HG02973 (cell line): ENCODE results near the gene PLA2G4B.

ENCODE experiments used
- ATAC-seq: cut with Tn5 transposase; IDR thresholded peaks from one replicate; pipeline ENCODE4 v1.9.1; 2021; ENCODE audit warnings: moderate library complexity; ENCODE audit not compliant: unreplicated experiment

PLA2G4B gene

DNA sequence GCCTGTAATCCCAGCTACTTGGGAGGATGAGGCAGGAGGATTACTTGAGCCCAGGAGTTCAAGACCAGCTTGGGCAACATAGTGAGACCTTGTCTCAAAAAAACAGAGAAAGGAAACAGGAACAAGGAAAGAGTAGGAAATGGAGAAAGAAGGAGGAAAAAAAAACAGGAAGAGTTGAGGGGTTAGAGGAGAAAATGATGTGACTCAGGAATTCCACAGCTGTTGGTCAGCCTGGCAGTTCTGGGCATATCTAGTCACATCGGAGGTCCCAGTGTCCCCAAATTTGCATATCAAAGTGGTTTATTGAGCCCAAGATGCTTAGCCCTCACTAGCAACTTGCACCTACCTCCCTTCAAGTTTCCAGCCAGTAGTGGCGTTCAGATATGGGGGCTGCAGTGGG, 29.5 kb upstream of the PLA2G4B start:
- no peak for ATAC-seq

DNA sequence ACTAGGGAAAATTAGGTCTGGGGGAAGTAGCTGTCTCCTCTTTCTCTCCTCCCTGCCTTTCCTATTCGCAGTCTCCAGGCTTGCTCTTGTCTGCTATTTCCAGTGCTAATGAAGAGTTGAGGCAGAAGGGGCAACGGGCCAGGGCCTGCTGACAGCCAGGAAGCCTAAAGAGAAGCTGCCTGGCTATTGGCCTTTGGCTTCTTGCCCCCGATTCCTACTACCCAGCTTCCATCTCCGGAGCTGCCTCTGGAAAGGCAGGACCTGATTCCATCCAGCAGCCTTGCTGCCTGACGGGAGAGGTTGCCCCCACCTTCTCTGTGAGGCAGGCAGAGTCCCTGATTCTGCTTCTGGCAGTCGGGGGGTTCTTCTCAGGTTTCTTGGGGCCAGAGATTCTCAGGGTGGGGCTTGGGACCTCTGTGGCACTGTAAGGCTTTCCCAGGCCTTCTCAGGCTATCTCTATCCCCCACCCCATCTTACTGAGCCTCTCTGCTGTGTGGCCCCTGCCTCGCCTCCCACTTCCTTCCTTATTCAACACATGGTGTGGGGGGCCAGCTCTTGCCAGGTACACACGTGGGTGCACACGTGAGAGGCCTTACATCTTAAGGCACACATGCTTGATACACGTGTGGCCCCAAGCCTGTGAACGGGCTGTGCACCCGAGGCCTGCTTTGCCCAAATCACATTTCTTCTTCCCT, 29.0 kb upstream of the PLA2G4B start:
- ATAC-seq: no peak

DNA sequence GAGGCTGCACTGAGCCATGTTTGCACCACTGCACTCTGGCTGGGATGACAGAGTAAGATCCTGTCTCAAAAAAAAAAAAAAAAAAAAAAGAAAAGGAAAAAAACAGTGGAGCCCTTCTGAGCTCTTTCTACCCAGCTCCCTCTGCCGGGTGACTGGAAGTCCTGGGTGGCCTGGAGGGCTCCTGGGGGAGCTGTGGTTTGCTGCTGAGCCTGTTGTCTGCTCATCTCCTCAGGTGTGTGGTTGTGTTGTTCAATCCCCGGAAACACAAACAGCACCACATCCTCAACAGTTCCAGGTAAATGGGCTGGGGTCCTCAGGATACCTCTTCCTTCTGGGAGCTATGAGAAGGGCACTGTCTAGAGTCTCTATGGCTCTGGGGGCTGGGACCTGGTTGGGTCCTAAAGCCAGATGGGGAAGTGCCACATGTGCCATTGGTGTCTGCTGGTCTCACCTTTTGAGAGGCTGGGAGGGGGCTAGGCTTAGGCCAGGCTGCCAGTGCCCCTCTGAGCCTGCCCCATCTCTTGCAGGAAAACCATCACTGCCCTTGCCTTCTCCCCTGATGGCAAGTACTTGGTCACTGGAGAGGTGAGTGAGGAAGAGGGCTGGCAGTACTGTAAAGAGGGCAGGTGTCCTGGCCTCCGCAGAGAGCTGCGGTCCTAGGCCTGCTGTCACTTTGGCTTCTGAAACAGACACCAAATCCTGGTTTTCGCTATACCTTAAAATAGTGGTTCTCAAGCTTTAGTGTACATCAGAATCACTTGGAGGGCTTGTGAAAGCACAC, 27.8 kb upstream of the PLA2G4B start:
- ATAC-seq: no peak

DNA sequence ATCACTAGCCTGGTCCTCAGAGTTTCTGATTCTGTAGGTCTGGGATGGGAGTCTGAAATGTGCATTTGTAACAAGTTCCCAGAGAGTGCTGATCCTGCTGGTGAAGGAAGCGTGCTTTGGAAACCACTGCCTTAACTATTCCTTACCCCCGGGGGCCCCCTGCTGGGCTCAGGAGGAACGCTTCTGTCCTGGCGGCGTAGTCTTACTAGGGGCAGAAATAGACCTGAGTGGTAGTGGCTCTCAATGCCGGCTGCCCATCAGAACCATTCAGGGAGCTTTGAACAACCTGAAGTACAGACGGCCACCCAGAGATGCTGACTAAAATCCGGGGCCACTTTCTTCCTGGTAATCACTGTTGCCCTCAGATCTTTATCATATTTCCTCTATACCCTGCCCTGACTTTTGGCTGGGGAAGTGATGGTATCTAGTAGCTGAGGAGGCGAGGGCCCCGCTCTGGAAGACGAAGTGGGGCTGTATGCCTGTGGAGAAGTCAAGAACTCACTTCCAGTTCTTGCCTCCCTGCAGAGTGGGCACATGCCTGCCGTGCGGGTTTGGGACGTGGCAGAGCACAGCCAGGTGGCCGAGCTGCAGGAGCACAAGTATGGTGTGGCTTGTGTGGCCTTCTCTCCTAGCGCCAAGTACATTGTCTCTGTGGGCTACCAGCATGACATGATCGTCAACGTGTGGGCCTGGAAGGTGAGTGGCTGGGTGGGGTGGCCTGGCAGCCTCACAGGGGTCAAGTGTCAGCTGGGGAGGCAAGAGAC, 27.0 kb upstream of the PLA2G4B start:
- ATAC-seq: no peak

- no peak for ATAC-seq
These were observed 25.7 kb upstream of the PLA2G4B start for GRCh38 chr15:41812820-41813375.

DNA sequence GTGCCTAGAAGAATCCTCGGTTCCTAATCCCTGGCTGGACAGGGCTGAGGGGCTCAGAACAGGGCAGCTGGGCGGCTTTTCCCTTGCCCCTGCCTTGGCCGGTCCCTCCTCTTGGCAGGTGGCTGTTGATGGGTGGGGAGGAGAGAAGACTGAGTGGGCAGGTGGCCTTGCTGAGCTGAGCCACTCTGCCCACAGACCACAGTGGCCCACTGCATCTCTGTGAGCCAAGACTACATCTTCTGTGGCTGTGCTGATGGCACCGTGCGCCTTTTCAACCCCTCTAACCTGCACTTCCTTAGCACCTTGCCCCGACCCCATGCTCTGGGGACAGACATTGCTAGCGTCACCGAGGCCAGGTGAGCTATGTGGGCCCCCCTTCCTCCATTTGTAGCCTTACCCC, 25.2 kb upstream of the PLA2G4B start:
- no peak for ATAC-seq

DNA sequence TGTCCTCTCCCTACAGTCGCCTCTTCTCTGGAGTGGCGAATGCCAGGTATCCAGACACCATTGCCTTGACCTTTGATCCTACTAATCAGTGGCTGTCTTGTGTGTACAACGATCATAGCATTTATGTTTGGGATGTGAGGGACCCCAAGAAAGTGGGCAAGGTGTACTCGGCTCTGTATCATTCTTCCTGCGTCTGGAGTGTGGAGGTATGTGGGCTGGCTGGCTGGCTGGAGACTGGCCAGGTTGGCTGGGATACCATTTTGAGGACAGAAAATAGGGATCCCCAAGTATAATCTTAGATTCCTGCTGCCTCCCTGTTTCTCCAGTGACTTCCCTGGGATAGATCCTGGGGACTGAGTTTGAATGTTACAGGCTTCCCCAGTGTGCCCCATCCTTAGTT, 24.1 kb upstream of the PLA2G4B start:
- ATAC-seq: no peak

DNA sequence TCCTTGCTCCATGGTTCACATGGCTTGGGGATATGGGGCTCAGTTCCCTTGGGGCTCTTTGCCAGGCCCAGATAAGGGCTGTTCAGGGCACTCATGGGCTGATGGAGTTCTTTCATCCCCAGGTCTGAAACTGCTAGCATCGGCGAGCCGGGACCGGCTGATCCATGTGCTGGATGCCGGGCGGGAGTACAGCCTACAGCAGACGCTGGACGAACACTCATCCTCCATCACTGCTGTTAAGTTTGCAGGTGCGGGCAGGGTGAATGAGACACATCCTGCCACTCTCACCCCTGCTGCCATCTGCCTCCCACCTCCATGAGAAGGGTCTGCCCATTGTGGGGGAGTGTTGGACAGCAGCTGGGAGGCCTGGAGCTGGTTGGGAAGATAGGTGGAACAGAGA, 21.9 kb upstream of the PLA2G4B start:
- no peak for ATAC-seq

DNA sequence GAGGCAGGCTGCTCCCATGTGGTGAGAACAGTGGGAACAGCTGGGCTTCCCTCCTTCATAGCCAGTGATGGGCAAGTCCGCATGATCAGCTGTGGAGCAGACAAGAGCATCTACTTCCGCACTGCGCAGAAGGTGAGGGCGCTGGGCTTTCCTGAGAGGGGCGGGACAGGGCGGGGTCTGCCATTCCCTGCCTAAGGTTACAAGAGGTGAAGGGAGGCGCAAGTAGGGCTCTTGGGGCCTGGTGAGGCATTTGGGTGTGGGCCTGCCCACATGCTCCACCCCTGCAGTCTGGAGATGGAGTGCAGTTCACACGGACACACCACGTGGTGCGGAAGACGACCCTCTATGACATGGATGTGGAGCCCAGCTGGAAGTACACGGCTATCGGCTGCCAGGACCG, 21.3 kb upstream of the PLA2G4B start:
- no peak for ATAC-seq

DNA sequence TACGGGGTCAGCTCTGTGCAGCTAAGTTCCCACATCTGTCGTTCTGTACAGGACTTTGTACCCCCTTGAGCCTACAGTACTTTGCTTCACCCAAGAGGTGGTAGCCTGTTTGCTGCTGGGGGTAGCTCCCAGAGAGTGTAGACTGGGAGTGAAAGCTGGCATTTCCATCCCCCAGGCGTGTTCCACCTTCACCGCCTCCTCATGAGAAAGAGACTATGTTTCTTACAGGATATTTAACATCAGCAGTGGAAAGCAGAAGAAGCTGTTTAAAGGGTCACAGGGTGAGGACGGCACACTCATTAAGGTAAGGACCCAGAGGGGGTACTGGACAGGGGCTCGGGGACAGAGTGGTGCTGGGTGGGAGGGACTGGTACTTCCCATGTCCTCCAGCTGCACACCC, 20.9 kb upstream of the PLA2G4B start:
- no peak for ATAC-seq

DNA sequence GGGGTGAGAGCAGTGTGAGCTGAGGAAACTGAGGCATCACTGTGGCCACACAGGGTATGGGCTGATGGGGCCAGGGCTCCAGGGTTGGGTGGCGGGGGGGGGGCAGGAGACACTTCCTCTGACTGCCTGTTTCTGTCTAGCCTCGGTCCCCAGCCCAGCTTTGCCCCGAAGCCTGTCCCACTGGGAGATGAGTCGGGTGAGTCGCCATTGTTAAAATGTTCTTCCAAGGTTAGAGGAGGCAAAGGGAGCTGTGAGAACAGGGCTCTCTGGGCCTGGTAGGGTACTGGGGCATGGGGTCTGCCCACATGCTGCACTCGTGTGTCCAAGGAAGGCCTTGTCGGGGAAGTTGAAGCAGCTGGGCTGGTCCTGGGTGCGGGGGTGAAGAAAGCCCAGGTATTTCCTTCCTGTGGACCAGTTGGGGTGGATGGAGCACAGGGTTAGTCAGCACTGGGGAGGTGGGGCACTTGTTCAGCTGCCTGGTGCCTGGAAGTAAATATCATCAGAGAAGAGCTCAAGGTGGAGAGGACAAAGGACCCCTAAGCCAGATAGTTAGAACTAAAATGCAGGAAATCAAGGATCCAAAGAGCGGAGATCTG, 19.1 kb upstream of the PLA2G4B start:
- no peak for ATAC-seq

DNA sequence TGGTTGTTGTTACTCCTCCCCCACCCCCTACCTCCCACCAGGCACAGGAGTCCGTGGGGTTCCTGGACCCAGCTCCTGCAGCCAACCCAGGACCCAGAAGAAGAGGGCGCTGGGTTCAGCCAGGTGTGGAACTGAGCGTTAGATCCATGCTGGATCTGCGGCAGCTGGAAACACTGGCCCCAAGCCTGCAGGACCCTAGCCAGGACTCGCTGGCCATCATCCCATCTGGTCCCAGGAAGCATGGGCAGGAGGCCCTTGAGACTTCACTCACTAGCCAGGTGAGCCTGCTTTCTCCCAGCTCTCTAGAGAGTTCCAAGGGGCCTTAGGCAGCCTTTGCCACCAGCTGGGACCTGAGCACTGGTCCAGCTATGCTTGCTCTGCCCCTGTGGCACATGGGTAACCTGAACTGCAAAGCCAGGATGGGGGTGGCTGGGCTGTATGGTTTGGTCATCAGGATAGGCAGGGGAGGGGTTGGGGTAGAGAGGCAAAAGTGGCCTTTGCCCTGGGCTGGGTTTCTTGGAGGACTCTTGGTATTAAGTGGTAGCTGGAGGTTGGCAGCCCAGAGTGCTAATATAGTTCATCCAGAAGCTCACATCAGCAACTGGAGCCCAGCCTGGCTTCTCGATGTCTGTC, 17.7 kb upstream of the PLA2G4B start:
- ATAC-seq: no peak

GRCh38 chr15:41821831-41822230, 16.8 kb upstream of the PLA2G4B start:
- ATAC-seq: no peak

DNA sequence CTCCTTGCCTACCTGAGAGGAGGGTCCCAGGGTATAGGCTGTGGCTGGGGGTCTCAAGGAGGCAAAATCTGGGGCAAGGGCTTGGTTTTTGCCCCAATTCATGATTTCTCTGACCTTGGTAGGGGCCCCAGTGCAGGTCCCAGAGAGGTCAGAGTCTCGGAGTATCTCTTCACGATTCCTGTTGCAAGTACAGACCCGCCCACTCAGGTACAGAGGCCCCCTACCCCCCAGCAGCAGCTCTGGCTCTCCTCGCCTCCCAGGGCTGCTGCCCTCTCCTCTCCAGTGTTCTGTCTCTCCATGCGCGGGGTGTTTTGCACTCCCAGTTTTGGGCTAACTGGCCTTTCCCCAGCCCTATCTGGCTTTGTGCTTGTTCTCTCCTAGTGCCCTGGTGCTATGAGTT, 16.2 kb upstream of the PLA2G4B start:
- no peak for ATAC-seq

GRCh38 chr15:41822957-41823356, 15.7 kb upstream of the PLA2G4B start:
- ATAC-seq: no peak

DNA sequence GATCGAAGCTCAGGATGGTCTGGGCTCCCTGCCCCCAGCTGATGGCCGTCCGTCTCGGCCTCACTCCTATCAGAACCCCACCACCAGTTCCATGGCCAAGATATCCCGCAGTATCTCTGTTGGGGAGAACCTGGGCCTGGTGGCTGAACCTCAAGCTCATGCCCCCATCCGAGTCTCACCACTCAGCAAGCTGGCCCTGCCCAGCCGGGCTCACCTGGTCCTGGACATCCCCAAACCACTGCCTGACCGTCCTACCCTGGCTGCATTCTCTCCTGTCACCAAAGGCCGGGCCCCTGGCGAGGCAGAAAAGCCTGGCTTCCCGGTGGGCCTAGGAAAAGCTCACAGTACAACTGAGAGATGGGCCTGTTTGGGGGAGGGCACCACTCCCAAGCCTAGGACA, 15.1 kb upstream of the PLA2G4B start:
- ATAC-seq: no peak

DNA sequence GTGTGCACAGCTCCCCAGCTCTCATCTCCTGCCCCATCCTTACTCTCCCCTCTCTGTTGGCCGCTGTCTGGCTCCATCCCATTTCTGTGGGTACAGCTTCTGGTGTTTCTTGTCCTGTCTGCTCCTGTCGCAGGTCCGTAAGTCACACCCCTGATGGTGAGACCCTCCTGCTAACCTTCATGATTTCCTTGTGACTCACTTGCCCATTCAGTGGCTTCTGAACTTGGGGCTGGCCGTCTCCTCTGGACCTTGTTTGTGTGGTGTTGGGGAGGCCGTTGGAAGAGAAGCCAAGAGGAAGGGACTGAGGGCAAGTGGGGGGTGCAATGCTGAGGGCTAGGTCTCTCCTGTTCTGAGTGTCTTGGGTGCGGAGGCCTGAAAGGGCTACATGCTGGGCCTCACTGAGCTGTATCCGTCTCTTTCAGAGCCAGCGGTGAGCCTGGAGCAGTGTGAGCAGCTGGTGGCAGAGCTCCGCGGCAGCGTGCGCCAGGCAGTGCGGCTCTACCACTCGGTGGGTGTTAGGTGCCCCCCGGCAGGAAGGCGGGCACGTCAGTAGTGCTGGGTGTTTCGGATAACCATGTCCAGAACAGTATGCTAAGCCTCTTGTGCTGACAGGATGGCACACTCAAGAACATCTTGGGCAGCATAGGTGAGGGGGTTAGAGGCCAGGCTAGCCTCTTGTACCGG, 14.4 kb upstream of the PLA2G4B start:
- ATAC-seq: no peak

DNA sequence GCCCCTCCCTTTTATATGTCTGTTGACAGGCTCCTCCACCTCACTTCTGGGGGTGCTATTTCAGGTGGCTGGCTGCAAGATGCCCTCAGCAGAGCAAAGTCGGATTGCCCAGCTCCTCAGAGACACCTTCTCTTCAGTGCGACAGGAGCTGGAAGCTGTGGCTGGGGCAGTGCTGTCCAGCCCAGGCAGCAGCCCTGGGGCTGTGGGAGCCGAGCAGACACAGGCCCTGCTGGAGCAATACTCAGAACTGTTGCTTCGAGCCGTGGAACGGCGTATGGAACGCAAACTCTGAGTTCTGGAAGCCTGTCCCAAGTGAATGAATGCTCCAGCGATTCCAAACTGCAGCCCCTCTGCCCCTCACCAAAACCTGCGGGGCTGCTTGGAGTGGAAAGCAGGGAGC, 13.5 kb upstream of the PLA2G4B start:
- no peak for ATAC-seq

DNA sequence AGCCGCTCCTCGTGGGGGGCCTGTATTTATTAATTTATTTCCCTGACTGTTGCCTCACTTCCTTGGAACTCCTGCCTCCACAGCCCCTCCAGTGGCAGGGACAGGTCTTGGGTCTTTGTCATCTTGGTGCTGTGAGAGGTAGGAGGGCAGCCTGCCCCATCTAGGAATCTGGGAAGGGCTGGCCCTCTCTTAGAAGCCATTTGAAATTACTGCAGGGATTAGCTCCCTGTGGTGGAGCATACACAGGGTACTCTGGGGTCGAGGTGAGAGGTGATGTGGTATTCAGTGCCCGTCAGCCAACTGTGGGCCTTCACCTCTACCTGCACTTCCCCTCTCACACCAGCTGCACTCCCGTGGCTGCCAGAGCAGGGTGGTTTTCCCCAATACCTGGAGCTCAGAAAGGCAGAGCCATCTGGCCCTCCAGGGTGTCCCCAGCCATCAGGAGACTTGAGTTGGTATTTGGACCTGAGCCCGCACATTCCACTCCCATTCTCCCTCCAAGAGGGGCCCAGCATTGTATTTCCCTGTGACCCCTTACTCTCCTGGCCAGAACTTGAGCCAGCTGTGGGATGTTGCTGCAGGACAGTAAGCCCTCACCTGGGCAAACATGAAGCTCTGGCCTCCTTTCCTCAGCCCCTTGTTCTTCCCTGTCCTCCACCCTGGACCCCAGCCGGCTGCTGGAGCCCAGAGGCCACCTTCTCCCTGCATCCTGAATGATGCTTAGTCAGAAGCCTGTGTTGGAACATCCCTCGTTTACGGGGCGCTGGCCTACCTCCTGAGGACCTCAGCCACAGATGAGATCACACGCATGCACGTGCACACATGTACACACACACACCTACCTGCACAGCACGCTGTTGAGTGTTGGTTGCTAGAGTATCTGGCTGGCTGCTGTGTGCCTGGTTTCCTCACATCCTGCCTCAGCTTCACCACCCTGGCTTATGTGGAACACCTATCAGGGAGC, 12.8 kb upstream of the PLA2G4B start:
- ATAC-seq: no peak
